C4-2B (cell line): ENCODE results near the gene SIM2.

Source experiments
- CTCF ChIP-seq: fragments of 450-650 bp; conservative IDR thresholded peaks from 2 replicates; pipeline ENCODE4 v1.5.1; 2017; ENCODE audit warnings: mild to moderate bottlenecking
- ZFX ChIP-seq: fragments of 450-650 bp; IDR thresholded peaks from 2 replicates; pipeline ENCODE4 v1.6.1; 2017

GRCh38 chr21:36788120-36788638 is 89.3 kb downstream of the SIM2 start:
- TF ChIP-seq CTCF (no peak), ZFX (no peak)
